Right lobe of liver (tissue), 4 donors: ENCODE data around the gene GTSE1.

ENCODE experiments used
- POLR2A ChIP-seq: fragments of 450-650 bp; IDR thresholded peaks from one replicate; pipeline ENCODE4 v1.6.1; 2017; ENCODE audit warnings: antibody characterized with exemption, mild to moderate bottlenecking
- TF ChIP-seq, protein P1 (sequence below), 4 donors: fragments of 200-600 bp in 3 of 4; fragments of 450-650 bp in 1 of 4; IDR thresholded peaks; one replicate each; pipeline versions ENCODE4 v1.5.1 to v1.8.0; 2016 to 2022; ENCODE audit warnings: antibody characterized with exemption in 4 of 4, mild to moderate bottlenecking in 2 of 4
- donor health status: DM: no; HTN: no; CAD: no.
- donor health status: DM: no; HTN: no; CAD: no.
- donor health status: DM: no; HTN: yes; CAD: no.

- TF ChIP-seq, protein P1, sequence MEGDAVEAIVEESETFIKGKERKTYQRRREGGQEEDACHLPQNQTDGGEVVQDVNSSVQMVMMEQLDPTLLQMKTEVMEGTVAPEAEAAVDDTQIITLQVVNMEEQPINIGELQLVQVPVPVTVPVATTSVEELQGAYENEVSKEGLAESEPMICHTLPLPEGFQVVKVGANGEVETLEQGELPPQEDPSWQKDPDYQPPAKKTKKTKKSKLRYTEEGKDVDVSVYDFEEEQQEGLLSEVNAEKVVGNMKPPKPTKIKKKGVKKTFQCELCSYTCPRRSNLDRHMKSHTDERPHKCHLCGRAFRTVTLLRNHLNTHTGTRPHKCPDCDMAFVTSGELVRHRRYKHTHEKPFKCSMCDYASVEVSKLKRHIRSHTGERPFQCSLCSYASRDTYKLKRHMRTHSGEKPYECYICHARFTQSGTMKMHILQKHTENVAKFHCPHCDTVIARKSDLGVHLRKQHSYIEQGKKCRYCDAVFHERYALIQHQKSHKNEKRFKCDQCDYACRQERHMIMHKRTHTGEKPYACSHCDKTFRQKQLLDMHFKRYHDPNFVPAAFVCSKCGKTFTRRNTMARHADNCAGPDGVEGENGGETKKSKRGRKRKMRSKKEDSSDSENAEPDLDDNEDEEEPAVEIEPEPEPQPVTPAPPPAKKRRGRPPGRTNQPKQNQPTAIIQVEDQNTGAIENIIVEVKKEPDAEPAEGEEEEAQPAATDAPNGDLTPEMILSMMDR (IDR thresholded peaks at IDR 0.05), result no peak
- no peak for TF ChIP-seq POLR2A
Observed at GRCh38 chr22:46276563-46276962, 20.1 kb upstream of the GTSE1 start.
